ENCODE data around the gene SV2A. TPM values are rescaled to one million over a fixed set of nuclear protein-coding genes. Genes with fewer than 3 reads are reported as not detected.

Gene SV2A
- 1 to 10 TPM in 1 of 4 donors, under 1 TPM in 3; 0.27 to 1.1 (median 0.55) TPM for total RNA-seq

DNA sequence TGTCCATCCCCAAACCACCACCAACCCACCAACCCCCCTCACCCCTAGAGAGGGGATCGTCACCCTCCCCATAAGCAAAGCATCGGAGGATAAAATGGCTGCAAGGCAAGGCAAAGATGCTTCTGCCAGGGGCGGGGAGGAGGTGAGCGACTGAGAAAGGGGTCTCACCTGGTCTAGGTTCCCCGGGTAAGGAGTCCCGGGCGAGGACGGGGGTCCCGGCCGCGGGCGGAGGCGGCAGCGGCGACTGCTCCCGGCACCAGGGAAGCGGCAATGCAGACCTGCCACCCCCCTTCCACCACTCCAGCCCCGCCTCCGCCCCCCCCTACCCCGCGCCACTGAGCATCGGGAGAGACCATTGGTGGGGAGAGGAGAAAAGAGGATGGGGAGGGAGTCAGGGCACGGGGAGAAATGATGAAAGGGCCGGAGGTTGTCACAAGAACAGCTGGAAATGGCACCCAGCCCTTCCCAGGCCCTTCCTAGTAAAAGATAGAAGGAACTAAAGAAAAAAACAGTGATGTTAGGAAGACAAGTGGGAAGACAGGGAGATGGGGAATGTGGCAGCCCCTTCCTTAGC, at the start of gene SV2A:
Gene SV2A (minus strand): TSS at position 274 of the 574 bp plus-strand sequence. CDS start 4,004 bp downstream, outside the sequence.
- DNase-seq (ENCODE audit: low spot score in 2 of 2) = peak in 1 of 2 donors; percentile 81
- intact Hi-C loops (cut with DNase I; ENCODE audit: low total_unique reads) = no loop called here
- no peak within 1 kb of the TSS for H3K4me3 ChIP-seq (ENCODE audit: low read depth, poor library complexity, severe bottlenecking)
- WGBS, 2 donors = 1 to 2% methylated on average over 24 of the region's 24 CpGs
- TF ChIP-seq POLR2A (IDR thresholded peaks at IDR 0.05) = no peak
- TF ChIP-seq, protein P1, sequence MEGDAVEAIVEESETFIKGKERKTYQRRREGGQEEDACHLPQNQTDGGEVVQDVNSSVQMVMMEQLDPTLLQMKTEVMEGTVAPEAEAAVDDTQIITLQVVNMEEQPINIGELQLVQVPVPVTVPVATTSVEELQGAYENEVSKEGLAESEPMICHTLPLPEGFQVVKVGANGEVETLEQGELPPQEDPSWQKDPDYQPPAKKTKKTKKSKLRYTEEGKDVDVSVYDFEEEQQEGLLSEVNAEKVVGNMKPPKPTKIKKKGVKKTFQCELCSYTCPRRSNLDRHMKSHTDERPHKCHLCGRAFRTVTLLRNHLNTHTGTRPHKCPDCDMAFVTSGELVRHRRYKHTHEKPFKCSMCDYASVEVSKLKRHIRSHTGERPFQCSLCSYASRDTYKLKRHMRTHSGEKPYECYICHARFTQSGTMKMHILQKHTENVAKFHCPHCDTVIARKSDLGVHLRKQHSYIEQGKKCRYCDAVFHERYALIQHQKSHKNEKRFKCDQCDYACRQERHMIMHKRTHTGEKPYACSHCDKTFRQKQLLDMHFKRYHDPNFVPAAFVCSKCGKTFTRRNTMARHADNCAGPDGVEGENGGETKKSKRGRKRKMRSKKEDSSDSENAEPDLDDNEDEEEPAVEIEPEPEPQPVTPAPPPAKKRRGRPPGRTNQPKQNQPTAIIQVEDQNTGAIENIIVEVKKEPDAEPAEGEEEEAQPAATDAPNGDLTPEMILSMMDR (IDR thresholded peaks at IDR 0.05) = no peak

DNA sequence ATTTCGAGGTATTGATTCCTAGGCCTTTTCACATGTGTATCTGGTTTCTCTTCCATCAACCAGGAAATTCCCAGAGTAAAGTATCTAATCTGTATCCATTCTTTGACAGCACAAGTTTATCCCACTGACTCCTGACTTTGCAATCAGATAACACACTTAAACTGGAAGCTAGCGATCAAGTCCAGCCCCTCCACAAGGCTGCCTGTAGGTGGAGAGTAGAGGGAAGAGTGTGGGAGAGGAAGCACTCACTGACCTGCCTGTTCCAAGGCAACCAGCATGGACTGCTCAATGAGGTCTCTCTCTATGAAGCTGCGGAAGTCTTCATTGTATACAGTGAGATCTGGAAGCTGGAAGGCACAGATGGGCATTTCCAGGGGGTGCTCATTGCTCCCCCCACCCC, 49.4 kb upstream of the SV2A start:
- no peak for DNase-seq (ENCODE audit: low spot score in 2 of 2)
- intact Hi-C loops (cut with DNase I; ENCODE audit: low total_unique reads) = loop anchor here (10.0 kb wide), 1 partner anchor 208 kb away; no protein-coding TSS in a partner anchor
- H3K4me3 ChIP-seq (ENCODE audit: low read depth, poor library complexity, severe bottlenecking) = no peak overlapping the region
- TF ChIP-seq POLR2A (IDR thresholded peaks at IDR 0.05) = no peak
- TF ChIP-seq, protein P1 (IDR thresholded peaks at IDR 0.05) = no peak
- 91 to 95% methylated on average over 3 of the region's 3 CpGs for WGBS, 2 donors

GRCh38 chr1:149966405-149966804, 48.8 kb upstream of the SV2A start:
- TF ChIP-seq, protein P1 (IDR thresholded peaks at IDR 0.05) = no peak
- TF ChIP-seq POLR2A (IDR thresholded peaks at IDR 0.05) = no peak
- whole genome bisulfite sequencing, 2 donors = 53 to 62% methylated on average over 1 of the region's 1 CpG
- no peak overlapping the region for H3K4me3 ChIP-seq (ENCODE audit: low read depth, poor library complexity, severe bottlenecking)
- no peak for DNase-seq (ENCODE audit: low spot score in 2 of 2)
- intact Hi-C loops (cut with DNase I; ENCODE audit: low total_unique reads) = loop anchor here (10.0 kb wide), 1 partner anchor 208 kb away; no protein-coding TSS in a partner anchor

DNA sequence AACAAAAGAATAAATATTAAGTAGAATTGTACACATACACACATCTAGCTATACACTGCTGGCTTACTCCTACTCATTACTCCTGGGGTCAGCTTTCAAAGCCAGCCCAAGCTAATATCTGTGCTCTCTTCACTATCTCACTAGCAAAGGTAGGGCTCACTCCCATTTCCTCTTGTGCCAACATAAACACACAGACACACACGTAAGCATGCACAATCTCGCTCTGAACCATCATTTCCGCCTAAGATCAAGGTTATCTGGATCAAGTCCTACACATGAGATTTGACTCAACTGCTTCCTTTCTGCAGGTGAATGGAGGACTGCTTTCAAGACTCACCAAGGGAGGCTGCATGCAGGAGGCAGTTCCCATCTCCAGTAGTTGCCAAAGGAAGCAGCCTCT, 47.8 kb upstream of the SV2A start:
- intact Hi-C loops (cut with DNase I; ENCODE audit: low total_unique reads) = loop anchor here (10.0 kb wide), 1 partner anchor 209 kb away; no protein-coding TSS in a partner anchor
- 81 to 92% methylated on average over 3 of the region's 3 CpGs for WGBS, 2 donors
- H3K4me3 ChIP-seq (ENCODE audit: low read depth, poor library complexity, severe bottlenecking) = no peak overlapping the region
- TF ChIP-seq POLR2A (IDR thresholded peaks at IDR 0.05) = no peak
- TF ChIP-seq, protein P1 (IDR thresholded peaks at IDR 0.05) = no peak
- DNase-seq (ENCODE audit: low spot score in 2 of 2) = no peak

GRCh38 chr1:149963358-149963757, 45.7 kb upstream of the SV2A start:
- no peak for TF ChIP-seq POLR2A (IDR thresholded peaks at IDR 0.05)
- TF ChIP-seq, protein P1 (IDR thresholded peaks at IDR 0.05) = no peak
- no peak overlapping the region for H3K4me3 ChIP-seq (ENCODE audit: low read depth, poor library complexity, severe bottlenecking)
- intact Hi-C loops (cut with DNase I; ENCODE audit: low total_unique reads) = loop anchor here (5.0 to 10.0 kb wide), 3 partner anchors 94 to 1909 kb away; no protein-coding TSS in a partner anchor
- 29 to 38% methylated on average over 3 of the region's 3 CpGs for WGBS, 2 donors
- no peak for DNase-seq (ENCODE audit: low spot score in 2 of 2)
